Measurements from ENCODE around the gene BCAP31. TPM values are rescaled to one million over a fixed set of nuclear protein-coding genes. Genes with fewer than 3 reads are reported as not detected.

BCAP31 gene
- total RNA-seq, 1 experiment from 2014 or later, result 138 TPM

GRCh38 chrX:153723351-153724251 lies 586 bp downstream of the BCAP31 start:
- Mint-ChIP-seq H3K27ac (peak overlapping the region in 2 of 3 experiments; percentile 68 to 89; a peak in 3 of 7 replicates), H3K9me3 (peaks cover 55 to 65% of the 10 kb centered on the region in 2 experiments), H3K4me3 (peak overlapping the region; percentile 80 to 86), H3K27me3 (ENCODE audit: low read depth) (no peaks in the 10 kb centered on the region), H3K36me3 (ENCODE audit: insufficient read depth in 1 of 3, low read depth in 3 of 3) (peaks cover 19 to 39% (median 38%) of the 10 kb centered on the region in 3 experiments), H3K4me1 (peaks cover 10 to 20% of the 10 kb centered on the region in 2 experiments)
- no peak overlapping the region for H3K56ac ChIP-seq (ENCODE audit: insufficient read length, low read depth, low read length)
- peak overlapping the region; percentile 50 for H3K9ac ChIP-seq (ENCODE audit: extremely low read depth, insufficient read length, low read length)
- no peaks in the 10 kb centered on the region for H3K27me3 ChIP-seq (ENCODE audit: insufficient read depth, low read length)
- H2BK20ac ChIP-seq (ENCODE audit: low read depth, low read length, poor library complexity, severe bottlenecking), result no peak overlapping the region
- no peak overlapping the region for H3T11ph ChIP-seq (ENCODE audit: low read length)
- no peak overlapping the region for H2BK12ac ChIP-seq (ENCODE audit: insufficient read length, low read depth, low read length)
- no peak overlapping the region for H4K91ac ChIP-seq (ENCODE audit: insufficient read length, low read depth, low read length)
- WGBS (ENCODE audit: extremely low coverage, insufficient read length, low lambda C conversion rate), result no CpG with 5 or more reads among the region's 78 CpGs
- no peak overlapping the region for H4K8ac ChIP-seq (replicated peaks; ENCODE audit: insufficient read length, low read depth, low read length)
- H3K79me2 ChIP-seq (ENCODE audit: insufficient read depth, low read length), result peaks cover 10% of the 10 kb centered on the region; the same call in 1 of the 2 replicates
- no peak overlapping the region for H2AFZ ChIP-seq (ENCODE audit: low read length)
- no peak overlapping the region; the same call in 1 of the 2 replicates for H3K14ac ChIP-seq (ENCODE audit: insufficient read depth, low read length)
- no peak overlapping the region for H3K23ac ChIP-seq (ENCODE audit: insufficient read length, low read depth, low read length)
- H3K4ac ChIP-seq (ENCODE audit: low read depth, low read length), result no peak overlapping the region
- TF ChIP-seq CTCF (conservative IDR thresholded peaks at IDR 0.05), result peak; percentile 56
- H3K27ac ChIP-seq (ENCODE audit: insufficient read length, low read depth, low read length), result no peak overlapping the region
- H2AK5ac ChIP-seq (ENCODE audit: insufficient read length, low read length), result no peak overlapping the region
- DNase-seq, result peak; percentile 50
- no peaks in the 10 kb centered on the region for H4K20me1 ChIP-seq (ENCODE audit: control insufficient read depth, insufficient read depth, insufficient read length)
- H2BK120ac ChIP-seq (ENCODE audit: low read depth, low read length, poor library complexity, severe bottlenecking), result no peak overlapping the region
- no peak overlapping the region for H2BK5ac ChIP-seq (ENCODE audit: insufficient read length, low read length)
- no peaks in the 10 kb centered on the region for H3K79me1 ChIP-seq (ENCODE audit: insufficient read depth, low read depth, low read length, poor library complexity, severe bottlenecking)
- peaks cover 4% of the 10 kb centered on the region for H3K23me2 ChIP-seq (ENCODE audit: insufficient read length, low read depth, low read length, poor library complexity, severe bottlenecking)
- peak overlapping the region; percentile 6 for H3K18ac ChIP-seq (ENCODE audit: insufficient read length, low read depth, low read length)
- H3K4me1 ChIP-seq (ENCODE audit: insufficient read depth, low read length), result no peaks in the 10 kb centered on the region
- H3K9me3 ChIP-seq (ENCODE audit: control insufficient read depth, low read depth, low read length), result peaks cover 35% of the 10 kb centered on the region
- H3K4me2 ChIP-seq (ENCODE audit: insufficient read depth, insufficient read length, low read length), result peak overlapping the region; percentile 61
- H2BK15ac ChIP-seq (ENCODE audit: low read depth, low read length), result no peak overlapping the region
- H4K5ac ChIP-seq (ENCODE audit: insufficient read length, low read depth, low read length), result no peak overlapping the region
